Erythroblast (primary cell): Measurements from ENCODE around the gene SH3BP5.

Source experiments
- GATA1 ChIP-seq: IDR thresholded peaks from 2 replicates; pipeline ENCODE4 v1.6.1; 2011; ENCODE audit warnings: low read depth, mild to moderate bottlenecking, control low read depth, low read length, moderate library complexity
- POLR2A ChIP-seq: IDR thresholded peaks from 2 replicates; pipeline ENCODE4 v1.6.1; 2011; ENCODE audit warnings: mild to moderate bottlenecking, low read length

DNA sequence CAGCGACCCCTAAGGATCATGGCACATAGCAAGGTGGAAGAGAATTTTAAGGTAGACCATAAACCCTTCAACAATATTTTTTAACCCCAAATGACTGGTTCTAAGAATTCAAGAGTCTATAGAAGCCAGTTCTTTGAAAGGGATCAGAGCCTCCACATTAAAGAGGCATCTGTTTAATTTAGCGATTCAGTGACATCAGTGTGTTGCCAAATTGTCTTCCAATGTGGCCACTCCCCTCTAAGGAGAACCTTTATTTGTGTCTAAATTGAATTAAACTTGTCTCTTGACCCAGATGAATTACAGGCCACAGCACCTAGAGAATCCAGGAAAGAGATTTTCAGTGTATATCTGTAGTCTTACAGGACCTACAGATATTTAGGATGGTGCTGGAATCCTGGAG is 6.6 kb upstream of the SH3BP5 start:
- TF ChIP-seq POLR2A (no peak), GATA1 (no peak)
